NCI-H1105 treated with DMSO at 0.1 percent for 48 hours (cell line): Measurements from ENCODE around the gene IL1B.
A peak's percentile ranks its signal among the peaks of the same experiment; 100 is the strongest.
"Not testable (repeated sequence)": the region's sequence is repeated elsewhere in the genome, so short reads cannot be mapped to it uniquely, and the experiment has no call there.

Source experiments
- DNase-seq: peaks from one replicate; lab custom pipeline; 2025; lab: John Stamatoyannopoulos, UW

Gene IL1B

DNA sequence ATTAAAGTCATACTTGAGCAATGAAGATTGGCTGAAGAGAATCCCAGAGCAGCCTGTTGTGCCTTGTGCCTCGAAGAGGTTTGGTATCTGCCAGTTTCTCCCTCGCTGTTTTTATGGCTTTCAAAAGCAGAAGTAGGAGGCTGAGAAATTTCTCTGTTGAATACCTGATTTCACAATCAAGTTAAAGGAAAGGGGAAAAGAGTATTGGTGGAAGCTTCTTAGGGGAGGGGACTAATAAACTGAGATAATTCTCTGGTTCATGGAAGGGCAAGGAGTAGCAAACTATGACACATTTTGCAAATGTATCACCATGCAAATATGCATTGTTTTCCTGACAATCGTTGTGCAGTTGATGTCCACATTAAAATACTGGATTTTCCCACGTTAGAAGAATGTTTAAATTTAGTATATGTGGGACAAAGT lies at the start of gene IL1B:
Gene IL1B (minus strand): TSS at position 85 of the 423 bp plus-strand sequence. CDS start 550 bp downstream, outside the sequence.
- no peak for DNase-seq

DNA sequence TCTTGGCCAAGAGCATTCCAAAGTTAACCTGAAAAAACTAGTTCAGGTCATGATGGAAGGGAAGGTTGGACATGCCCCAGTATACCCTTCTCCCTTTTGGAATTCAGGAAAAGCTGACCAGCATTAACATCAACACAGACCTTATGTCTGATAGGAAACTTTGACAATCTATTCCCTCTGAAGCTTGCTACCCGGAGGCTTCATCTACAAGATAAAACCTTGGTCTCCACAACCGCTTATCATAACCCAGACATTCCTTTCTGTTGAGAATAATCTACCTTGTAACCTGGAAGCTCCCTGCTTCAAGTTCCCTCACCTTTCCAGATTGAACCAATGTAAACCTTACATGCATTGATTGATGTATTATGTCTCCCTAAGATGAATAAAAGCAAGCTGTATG lies 49.7 kb upstream of the IL1B start:
- no peak for DNase-seq

DNA sequence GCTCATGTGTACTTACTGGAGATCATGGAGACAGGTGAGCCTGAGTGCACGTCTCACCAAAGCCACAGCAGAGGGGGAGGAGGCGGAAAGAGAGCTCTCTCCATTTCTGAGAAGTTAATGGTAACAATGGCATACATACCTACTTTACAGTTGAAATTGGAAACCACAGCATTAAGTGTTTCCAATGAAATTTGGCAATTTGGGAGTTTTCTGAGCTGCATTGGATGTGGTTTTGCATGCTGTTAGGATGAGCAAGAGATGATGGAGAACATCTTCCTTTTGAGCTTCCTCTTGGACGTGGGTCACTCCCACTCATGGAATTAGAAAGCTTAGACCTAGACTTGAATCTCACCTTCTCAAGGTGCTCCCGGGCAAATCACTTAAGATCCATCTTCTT lies 48.9 kb upstream of the IL1B start:
- DNase-seq, result no peak

GRCh38 chr2:112884869-112885505 lies 48.4 kb upstream of the IL1B start:
- DNase-seq, result no peak

- DNase-seq, result no peak
Observed at GRCh38 chr2:112883669-112884068, 47.1 kb upstream of the IL1B start.

- DNase-seq, result no peak
Observed at GRCh38 chr2:112881217-112881985, 44.8 kb upstream of the IL1B start.

GRCh38 chr2:112880696-112881095 lies 44.1 kb upstream of the IL1B start:
- no peak for DNase-seq

DNA sequence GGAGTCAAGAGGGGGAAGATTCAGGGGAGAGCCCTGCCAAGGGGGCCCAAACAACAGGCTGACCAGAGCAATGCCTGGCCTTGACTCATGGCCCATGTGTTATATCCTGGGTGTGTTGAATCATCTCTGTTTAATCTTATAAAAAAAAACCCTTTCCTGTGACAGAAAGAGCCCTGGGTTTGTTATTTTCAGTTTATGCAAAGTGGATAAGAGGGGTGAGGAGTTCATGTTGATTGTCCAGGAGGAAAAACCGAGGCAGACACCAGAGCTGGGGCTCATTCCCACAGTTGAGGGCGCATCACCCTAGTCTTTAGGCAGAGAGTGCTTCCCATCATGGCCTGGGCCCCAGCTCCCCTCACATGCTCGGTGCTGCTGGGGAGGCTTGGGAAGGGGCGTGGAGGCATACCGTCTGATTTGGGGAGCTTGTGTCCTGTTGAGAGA lies 43.5 kb upstream of the IL1B start:
- no peak for DNase-seq

DNA sequence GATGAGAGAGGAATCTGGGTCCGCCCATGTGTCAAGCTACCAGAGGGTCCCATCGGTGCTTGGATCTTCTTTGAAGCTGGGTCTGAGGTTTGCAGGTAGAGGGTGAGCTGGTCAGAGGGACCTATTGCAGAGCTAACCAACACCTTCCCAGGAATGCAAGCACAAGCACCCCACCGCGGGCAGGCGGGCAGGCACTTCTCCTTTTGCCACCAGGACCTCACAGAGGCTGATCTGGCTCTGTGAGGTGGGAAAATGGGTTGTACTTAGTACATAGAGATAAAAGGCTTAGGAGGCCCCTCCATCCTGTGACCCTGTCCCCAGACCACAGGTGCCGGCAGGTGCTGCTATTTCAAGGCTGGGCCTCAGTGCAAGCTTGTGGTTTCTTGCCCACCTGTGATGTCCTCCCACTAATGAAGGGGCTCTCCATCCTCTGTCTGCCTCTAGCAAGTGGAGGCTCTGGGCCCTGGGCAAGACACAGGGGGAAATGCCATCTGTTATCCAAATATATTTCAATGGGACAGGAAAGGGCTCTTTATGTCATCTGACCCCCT lies 43.0 kb upstream of the IL1B start:
- DNase-seq, result no peak

GRCh38 chr2:112877423-112877822 lies 40.8 kb upstream of the IL1B start:
- no peak for DNase-seq

- DNase-seq, result no peak
Observed at GRCh38 chr2:112876971-112877361, 40.4 kb upstream of the IL1B start.

- no peak for DNase-seq
Observed at GRCh38 chr2:112876257-112876970, 39.8 kb upstream of the IL1B start.

DNA sequence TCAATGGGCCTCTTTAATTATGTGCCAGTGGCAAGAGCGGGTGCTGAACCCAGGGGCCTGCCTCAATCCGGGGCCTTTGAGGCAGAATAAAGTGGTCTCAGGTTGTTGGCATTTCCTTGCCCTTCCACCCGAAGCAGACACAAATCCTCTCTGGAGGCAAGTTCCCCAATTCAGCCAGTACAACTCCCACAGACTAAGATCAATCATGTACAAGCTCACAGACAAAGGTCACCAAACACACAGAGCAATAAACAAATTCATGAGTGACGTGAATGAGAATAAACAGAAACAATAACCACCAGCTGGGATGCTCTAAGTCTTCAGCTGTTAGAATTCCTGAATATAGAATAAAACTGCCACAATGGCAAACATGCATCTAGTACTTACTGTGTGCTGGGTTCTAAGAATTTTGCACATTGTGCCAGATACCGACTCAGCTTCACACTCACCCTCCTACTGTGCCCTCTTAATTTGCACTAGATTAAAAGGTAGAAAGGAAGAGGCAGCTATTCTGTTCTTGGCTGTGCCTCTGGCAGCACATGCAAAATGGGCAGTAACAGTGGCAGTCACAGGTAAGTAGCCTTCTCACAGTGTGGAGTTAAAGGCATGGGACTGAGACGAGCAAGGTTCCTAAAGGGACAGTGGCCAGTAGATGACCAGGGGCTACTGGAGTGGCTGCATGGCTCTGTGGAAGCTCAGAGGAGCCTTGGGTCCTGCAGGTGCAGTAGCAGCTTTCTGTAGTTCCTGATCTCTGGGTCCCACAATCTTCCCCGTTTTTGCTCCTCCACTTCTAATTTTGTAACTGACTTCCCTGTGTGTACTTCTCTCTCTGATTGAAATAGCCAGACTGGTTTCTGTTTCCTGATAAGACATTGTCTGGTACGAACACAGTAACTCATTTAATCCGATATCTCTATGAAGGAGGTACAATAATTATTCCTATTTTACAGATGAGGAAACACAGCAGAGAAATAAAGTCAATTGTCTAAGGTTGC lies 34.6 kb upstream of the IL1B start:
- no peak for DNase-seq

DNA sequence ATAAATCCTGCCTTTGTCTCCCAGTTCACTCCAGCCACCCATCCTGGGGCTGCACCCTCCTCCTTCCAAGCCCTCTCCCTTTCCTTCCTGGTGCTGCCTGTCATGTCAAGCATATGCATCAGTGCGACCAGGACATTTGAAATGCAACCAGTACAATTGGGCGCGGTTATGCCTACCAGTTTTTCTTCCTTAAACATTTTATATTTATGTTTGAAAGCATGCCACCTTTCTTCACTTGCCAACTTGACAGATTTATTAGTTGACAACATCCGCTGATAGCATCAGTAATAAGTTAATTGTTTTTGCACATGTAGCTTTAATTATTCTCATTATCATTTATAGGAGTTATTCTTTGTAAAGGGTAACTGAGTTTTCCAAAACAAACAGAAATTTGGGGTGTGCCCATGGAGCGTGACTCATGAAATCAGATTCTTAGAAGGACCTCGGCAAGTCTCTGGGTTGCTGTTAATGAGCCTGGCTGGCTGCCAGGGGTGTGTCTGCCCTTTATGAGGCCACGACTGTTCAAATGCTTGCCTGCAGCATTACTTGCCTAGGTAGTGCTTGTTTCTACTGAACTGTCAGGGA lies 32.8 kb upstream of the IL1B start:
- peak; percentile 96 for DNase-seq

DNA sequence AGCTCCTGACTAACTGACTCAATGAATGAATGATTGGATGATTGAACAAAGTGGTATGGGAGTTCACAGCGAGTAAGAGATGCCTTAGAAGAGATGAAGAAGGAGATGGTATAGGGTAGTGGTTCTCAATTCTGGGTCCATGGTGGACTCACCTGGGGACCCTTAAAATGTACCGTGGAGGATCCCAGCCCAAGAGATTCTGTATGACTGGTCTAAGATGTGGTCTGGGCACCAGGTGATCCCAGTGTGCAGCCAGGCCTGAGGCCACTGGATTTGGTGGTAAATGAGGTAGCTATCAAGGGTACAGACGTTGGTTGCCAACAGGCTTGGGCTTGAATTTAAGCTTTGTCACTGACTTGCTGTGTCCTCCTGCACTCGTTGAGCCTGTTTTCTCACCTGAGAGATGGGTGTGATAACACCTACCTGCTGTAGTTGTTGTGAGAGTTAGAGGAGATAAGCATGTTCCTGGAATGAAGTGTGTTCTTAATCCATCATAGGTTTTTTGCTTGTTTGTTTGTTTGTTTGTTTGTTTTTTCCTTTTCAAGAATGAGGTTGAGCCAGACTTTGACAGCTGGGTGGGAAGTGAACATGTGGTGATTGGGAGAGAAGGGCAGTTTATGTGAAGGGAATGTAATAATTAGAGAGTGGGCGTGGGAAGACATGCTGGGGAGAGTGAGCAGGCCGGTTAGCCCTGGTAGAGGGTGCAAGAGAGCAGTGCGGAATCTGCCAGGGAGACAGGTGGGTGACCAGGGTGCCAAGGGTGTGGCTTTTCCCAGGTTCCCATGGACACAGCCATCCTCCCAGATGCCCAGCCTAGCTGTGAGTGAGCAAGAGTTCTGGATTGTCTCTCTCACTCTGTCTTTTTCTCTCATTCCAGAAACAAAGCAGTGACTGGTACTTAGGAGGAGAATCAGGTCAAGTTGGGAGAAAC lies 31.4 kb upstream of the IL1B start:
- no peak for DNase-seq

DNA sequence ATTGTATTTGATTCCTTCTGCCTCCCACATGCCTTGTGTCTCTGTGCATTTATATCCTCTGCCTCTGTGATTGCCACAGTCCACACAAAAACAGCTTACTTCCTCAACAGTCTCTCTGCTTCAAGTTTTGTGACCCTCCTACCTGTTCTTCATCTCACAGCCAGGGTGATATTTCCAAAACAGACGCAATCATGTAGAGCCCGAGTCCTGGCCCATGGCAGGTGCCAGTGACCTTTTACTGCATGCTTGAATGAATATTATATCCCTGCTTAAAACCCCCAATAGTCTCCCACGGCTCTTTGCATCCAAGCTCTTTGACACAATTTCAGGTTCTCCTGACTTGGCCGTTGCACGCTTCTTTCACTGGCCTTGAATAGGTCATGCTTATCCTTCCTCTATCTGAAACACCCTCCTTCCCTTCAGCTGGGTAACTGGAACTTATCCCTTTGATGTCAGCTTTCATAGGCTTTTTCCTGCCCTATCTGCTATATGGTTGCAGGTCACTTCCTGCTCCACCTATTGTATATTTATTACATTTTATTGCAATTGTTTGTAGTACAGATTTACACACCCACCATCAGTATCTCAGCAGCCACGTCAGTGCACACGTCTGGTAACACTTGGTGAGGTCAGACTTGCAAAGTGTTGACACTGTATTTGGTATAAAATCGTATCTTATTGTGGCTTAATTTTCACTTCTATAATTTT lies 29.7 kb upstream of the IL1B start:
- DNase-seq, result no peak

- no peak for DNase-seq
Observed at GRCh38 chr2:112864072-112864471, 27.5 kb upstream of the IL1B start.

DNA sequence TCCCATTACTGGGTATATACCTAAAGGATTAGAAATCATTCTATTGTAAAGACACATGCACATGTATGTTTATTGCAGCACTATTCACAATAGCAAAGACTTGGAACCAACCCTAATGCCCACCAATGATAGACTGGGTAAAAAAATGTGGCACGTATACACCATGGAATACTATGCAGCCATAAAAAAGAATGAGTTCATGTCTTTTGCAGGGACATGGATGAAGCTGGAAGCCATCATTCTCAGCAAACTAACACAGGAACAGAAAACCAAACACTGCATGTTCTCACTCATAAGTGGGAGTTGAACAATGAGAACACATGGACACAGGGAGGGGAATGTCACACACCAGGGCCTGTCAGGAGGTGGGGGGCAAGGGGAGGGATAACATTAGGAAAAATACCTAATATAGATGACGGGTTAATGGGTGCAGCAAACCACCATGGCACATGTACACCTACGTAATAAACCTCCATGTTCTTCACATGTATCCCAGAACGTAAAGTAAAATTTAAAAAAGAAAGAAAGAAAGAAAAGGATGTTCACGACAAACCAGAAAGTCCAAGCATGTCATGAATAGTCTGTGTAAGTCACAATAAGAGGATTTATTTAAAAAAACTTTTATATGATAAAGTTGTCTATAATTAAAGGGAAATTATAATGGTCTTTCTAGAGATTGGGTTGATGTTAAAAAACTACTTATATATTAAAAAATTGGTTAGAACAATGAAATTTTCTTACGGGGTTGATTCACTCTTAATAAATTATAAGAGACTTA lies 23.0 kb upstream of the IL1B start:
- DNase-seq, result not testable (repeated sequence)
